H9 (cell line): ENCODE data around the gene GCC2. TPM values are rescaled to one million over a fixed set of nuclear protein-coding genes. Genes with fewer than 3 reads are reported as not detected.
A peak's percentile ranks its signal among the peaks of the same experiment; 100 is the strongest.

ENCODE experiments used
- DNase-seq: peaks from one replicate; pipeline ENCODE4 v3.0.0-alpha.2; 2017
- H2AFZ ChIP-seq: one replicate; pipeline ENCODE4 v1.6.1; 2013; ENCODE audit warnings: mild to moderate bottlenecking, low read length, control low read depth, moderate library complexity
- H2AK5ac ChIP-seq: 2 replicates; pipeline ENCODE4 v1.6.1; 2013; ENCODE audit warnings: low read length, control low read depth, mixed read lengths; ENCODE audit not compliant: insufficient read length
- H2BK120ac ChIP-seq: one replicate; pipeline ENCODE4 v1.6.1; 2013; ENCODE audit warnings: low read depth, mild to moderate bottlenecking, low read length, control low read depth, inconsistent platforms; ENCODE audit not compliant: poor library complexity, severe bottlenecking
- H2BK12ac ChIP-seq: 2 replicates; pipeline ENCODE4 v1.6.1; 2013; ENCODE audit warnings: low read length, control low read depth, mixed read lengths, low read depth; ENCODE audit not compliant: insufficient read length
- H2BK15ac ChIP-seq: 2 replicates; pipeline ENCODE4 v1.6.1; 2013; ENCODE audit warnings: low read depth, low read length, control low read depth
- H2BK20ac ChIP-seq: one replicate; pipeline ENCODE4 v1.6.1; 2013; ENCODE audit warnings: low read depth, mild to moderate bottlenecking, low read length, control low read depth, inconsistent platforms; ENCODE audit not compliant: poor library complexity, severe bottlenecking
- H2BK5ac ChIP-seq: 2 replicates; pipeline ENCODE4 v1.6.1; 2013; ENCODE audit warnings: low read length, control low read depth, mixed read lengths; ENCODE audit not compliant: insufficient read length
- H3K14ac ChIP-seq: 2 replicates; pipeline ENCODE4 v1.6.1; 2013; ENCODE audit warnings: low read length, control low read depth; ENCODE audit not compliant: insufficient read depth
- H3K18ac ChIP-seq: 2 replicates; pipeline ENCODE4 v1.6.1; 2013; ENCODE audit warnings: low read depth, mild to moderate bottlenecking, mixed read lengths, low read length, control low read depth; ENCODE audit not compliant: insufficient read length
- H3K23ac ChIP-seq: 2 replicates; pipeline ENCODE4 v1.6.1; 2013; ENCODE audit warnings: low read length, control low read depth, mixed read lengths, low read depth; ENCODE audit not compliant: insufficient read length
- H3K23me2 ChIP-seq: 2 replicates; pipeline ENCODE4 v1.6.1; 2013; ENCODE audit warnings: low read depth, mild to moderate bottlenecking, mixed read lengths, low read length, control low read depth; ENCODE audit not compliant: insufficient read length, poor library complexity, severe bottlenecking
- H3K27ac ChIP-seq: 2 replicates; pipeline ENCODE4 v1.5.1; 2013; ENCODE audit warnings: low read length, control low read depth, mixed read lengths, low read depth; ENCODE audit not compliant: insufficient read length
- H3K27me3 ChIP-seq: 2 replicates; pipeline ENCODE4 v1.6.1; 2013; ENCODE audit warnings: low read length, control low read depth, inconsistent platforms; ENCODE audit not compliant: insufficient read depth
- H3K4ac ChIP-seq: 2 replicates; pipeline ENCODE4 v1.6.1; 2013; ENCODE audit warnings: low read depth, mild to moderate bottlenecking, control low read depth, inconsistent platforms, low read length, moderate library complexity
- H3K4me1 ChIP-seq: 2 replicates; pipeline ENCODE4 v1.6.1; 2013; ENCODE audit warnings: low read length, control low read depth, inconsistent platforms; ENCODE audit not compliant: insufficient read depth
- H3K4me2 ChIP-seq: 2 replicates; pipeline ENCODE4 v1.6.1; 2013; ENCODE audit warnings: low read length, control low read depth, mixed read lengths; ENCODE audit not compliant: insufficient read length, insufficient read depth
- H3K56ac ChIP-seq: 2 replicates; pipeline ENCODE4 v1.6.1; 2013; ENCODE audit warnings: low read depth, mild to moderate bottlenecking, mixed read lengths, low read length, control low read depth; ENCODE audit not compliant: insufficient read length
- H3K79me1 ChIP-seq: 2 replicates; pipeline ENCODE4 v1.6.1; 2013; ENCODE audit warnings: low read depth, mild to moderate bottlenecking, moderate library complexity, low read length, control low read depth, inconsistent platforms; ENCODE audit not compliant: insufficient read depth, poor library complexity, severe bottlenecking
- H3K79me2 ChIP-seq: 2 replicates; pipeline ENCODE4 v1.6.1; 2013; ENCODE audit warnings: low read length, control low read depth, inconsistent platforms; ENCODE audit not compliant: insufficient read depth
- H3K9ac ChIP-seq: 2 replicates; pipeline ENCODE4 v1.6.1; 2013; ENCODE audit warnings: low read length, control low read depth, mixed read lengths; ENCODE audit not compliant: insufficient read length; ENCODE audit errors: extremely low read depth
- H3K9me3 ChIP-seq: one replicate; pipeline ENCODE4 v1.6.1; 2013; ENCODE audit warnings: low read depth, low read length, inconsistent platforms; ENCODE audit not compliant: control insufficient read depth
- H3T11ph ChIP-seq: one replicate; pipeline ENCODE4 v1.6.1; 2013; ENCODE audit warnings: mild to moderate bottlenecking, low read length, control low read depth, inconsistent platforms
- H4K20me1 ChIP-seq: one replicate; pipeline ENCODE4 v1.6.1; 2013; ENCODE audit not compliant: control insufficient read depth, insufficient read length, insufficient read depth
- H4K5ac ChIP-seq: 2 replicates; pipeline ENCODE4 v1.6.1; 2013; ENCODE audit warnings: low read depth, mild to moderate bottlenecking, mixed read lengths, low read length, control low read depth; ENCODE audit not compliant: insufficient read length
- H4K8ac ChIP-seq: replicated peaks from 2 replicates; pipeline ENCODE4 v1.6.1; 2013; ENCODE audit warnings: low read length, control low read depth, mixed read lengths, low read depth; ENCODE audit not compliant: insufficient read length
- H4K91ac ChIP-seq: 2 replicates; pipeline ENCODE4 v1.6.1; 2013; ENCODE audit warnings: low read depth, mild to moderate bottlenecking, moderate library complexity, mixed read lengths, low read length, control low read depth; ENCODE audit not compliant: insufficient read length
- H3K27ac Mint-ChIP-seq, 3 experiments: 2 replicates in 2 of 3; 3 replicates in 1 of 3; pipeline ENCODE4 v1.8.0; 2020 to 2021; ENCODE audit warnings: mixed read lengths in 3 of 3, mild to moderate bottlenecking in 1 of 3, moderate library complexity in 1 of 3
- H3K27me3 Mint-ChIP-seq: 2 replicates; pipeline ENCODE4 v1.8.0; 2021; ENCODE audit warnings: low read depth, mild to moderate bottlenecking, moderate library complexity, mixed read lengths
- H3K36me3 Mint-ChIP-seq, 3 experiments: 2 replicates in 2 of 3; 3 replicates in 1 of 3; pipeline ENCODE4 v1.8.0; 2020 to 2021; ENCODE audit warnings: low read depth in 3 of 3, mixed read lengths in 3 of 3; ENCODE audit not compliant: insufficient read depth in 1 of 3
- H3K4me1 Mint-ChIP-seq, 2 experiments: 2 replicates each; pipeline ENCODE4 v1.8.0; 2020; ENCODE audit warnings: mixed read lengths in 2 of 2
- H3K4me3 Mint-ChIP-seq, 2 experiments: 2 replicates in 1 of 2; 3 replicates in 1 of 2; pipeline ENCODE4 v1.8.0; 2020 to 2021; ENCODE audit warnings: mild to moderate bottlenecking in 2 of 2, mixed read lengths in 2 of 2, moderate library complexity in 1 of 2
- H3K9me3 Mint-ChIP-seq, 2 experiments: 2 replicates in 1 of 2; 3 replicates in 1 of 2; pipeline ENCODE4 v1.8.0; 2020; ENCODE audit warnings: mild to moderate bottlenecking in 2 of 2, mixed read lengths in 2 of 2, moderate library complexity in 1 of 2
- CTCF ChIP-seq: fragments of 200-600 bp; sonication (generic); conservative IDR thresholded peaks from 3 replicates; pipeline ENCODE4 v1.8.0; 2021; ENCODE audit warnings: antibody characterized with exemption, mild to moderate bottlenecking
- WGBS: extraction: QIAGEN DNeasy Blood & Tissue Kit; methylation state at CpG from one replicate; pipeline ENCODE4 v1.1.7; 2013; ENCODE audit warnings: missing lambda C conversion rate, low lambda C conversion rate, mixed read lengths; ENCODE audit not compliant: insufficient read length; ENCODE audit errors: extremely low coverage; 5-methylcytosine and 5-hydroxymethylcytosine counted together
- total RNA-seq: library from RNA; stranded (reverse); gene quantifications from 2 replicates; pipeline ENCODE4 v1.2.1, GENCODE V29; 2021

The GCC2 gene
- total RNA-seq, 1 experiment from 2014 or later = 53.3 TPM

GRCh38 chr2:108460345-108461037 lies 11.5 kb downstream of the GCC2 start:
- H3K9me3 ChIP-seq = no peaks in the 10 kb centered on the region
- no peaks in the 10 kb centered on the region for H3K9me3 Mint-ChIP-seq
- no peaks in the 10 kb centered on the region for H3K4me1 ChIP-seq
- no peak overlapping the region for H3K23ac ChIP-seq
- H2AK5ac ChIP-seq = no peak overlapping the region
- no peak overlapping the region for H2BK5ac ChIP-seq
- H3K56ac ChIP-seq = no peak overlapping the region
- H2BK15ac ChIP-seq = no peak overlapping the region
- H3K36me3 Mint-ChIP-seq = peaks cover 38 to 73% (median 65%) of the 10 kb centered on the region in 3 experiments
- H2BK12ac ChIP-seq = no peak overlapping the region
- H3K4me2 ChIP-seq = no peak overlapping the region
- DNase-seq = no peak
- H3K27ac Mint-ChIP-seq = peak overlapping the region in 1 of 3 experiments; percentile 37; a peak in 1 of 7 replicates
- H3K79me2 ChIP-seq = no peaks in the 10 kb centered on the region; the same call in 1 of the 2 replicates
- H3K14ac ChIP-seq = no peak overlapping the region
- no CpG with 5 or more reads among the region's 4 CpGs for WGBS
- H2BK120ac ChIP-seq = no peak overlapping the region
- H3K79me1 ChIP-seq = peaks cover 3% of the 10 kb centered on the region
- no peaks in the 10 kb centered on the region for H3K4me1 Mint-ChIP-seq
- H3K23me2 ChIP-seq = no peaks in the 10 kb centered on the region
- H2AFZ ChIP-seq = no peak overlapping the region
- no peak for TF ChIP-seq CTCF
- no peak overlapping the region for H3K27ac ChIP-seq
- H3K9ac ChIP-seq = no peak overlapping the region
- no peaks in the 10 kb centered on the region for H3K27me3 ChIP-seq
- H4K5ac ChIP-seq = no peak overlapping the region
- H3K4me3 Mint-ChIP-seq = no peak overlapping the region
- H3K18ac ChIP-seq = no peak overlapping the region
- H4K20me1 ChIP-seq = no peaks in the 10 kb centered on the region
- no peak overlapping the region for H2BK20ac ChIP-seq
- H4K8ac ChIP-seq = no peak overlapping the region
- no peak overlapping the region for H3K4ac ChIP-seq
- no peaks in the 10 kb centered on the region for H3K27me3 Mint-ChIP-seq
- H4K91ac ChIP-seq = no peak overlapping the region
- no peak overlapping the region for H3T11ph ChIP-seq
